ENCODE data around the gene LRRK1.

- TF ChIP-seq CTCF (IDR thresholded peaks at IDR 0.05) (no peak), POLR2AphosphoS5 (IDR thresholded peaks at IDR 0.05; ENCODE audit: insufficient read depth in 1 of 2, low read depth in 1 of 2) (no peak), POLR2A (IDR thresholded peaks at IDR 0.05) (no peak)
Observed at GRCh38 chr15:100995471-100996430, 76.6 kb downstream of the LRRK1 start.
